SK-N-SH (cell line): ENCODE data around the gene SRGAP3. TPM values are rescaled to one million over a fixed set of nuclear protein-coding genes. Genes with fewer than 3 reads are reported as not detected.

Source experiments
- CTCF ChIA-PET: fragments of 300-600, 350-600 bp; formaldehyde crosslinking; extraction: SDS; loops from one replicate; lab custom pipeline; 2021; lab: Yijun Ruan, JAX
- POLR2A ChIA-PET: fragments of 350-600 bp; sonication (Branson Sonifier 250); formaldehyde crosslinking; extraction: SDS; loops from one replicate; lab custom pipeline; 2020; ENCODE audit warnings: antibody characterized with exemption, inconsistent platforms; lab: Yijun Ruan, JAX
- DNase-seq: peaks from one replicate; pipeline ENCODE4 v3.0.0; 2012
- H2AFZ ChIP-seq: fragments of 200-600 bp; sonication (generic); 2 replicates; pipeline ENCODE4 v1.8.1; 2016; ENCODE audit warnings: antibody characterized with exemption, mild to moderate bottlenecking, low read depth
- H3F3A ChIP-seq: fragments of 200-600 bp; sonication (generic); replicated peaks from 2 replicates; pipeline ENCODE3; 2016; ENCODE audit warnings: antibody characterized with exemption, mild to moderate bottlenecking; ENCODE audit not compliant: insufficient read depth
- H3K27ac ChIP-seq, 2 experiments: fragments of 200-500 bp in 1 of 2; fragments of 200-600 bp in 1 of 2; sonication (Bioruptor generic) in 1 of 2; sonication (generic), shearing (Covaris generic) in 1 of 2; 2 replicates each; pipeline versions ENCODE4 v1.5.1 to v1.6.1; 2014 to 2016; ENCODE audit warnings: low read depth in 2 of 2, inconsistent platforms in 1 of 2, low read length in 1 of 2, mild to moderate bottlenecking in 1 of 2, mixed read lengths in 1 of 2
- H3K27me3 ChIP-seq: fragments of 200-600 bp; sonication (generic), shearing (Covaris generic); 2 replicates; pipeline ENCODE4 v1.6.1; 2016; ENCODE audit warnings: mixed run types; ENCODE audit not compliant: insufficient read depth
- H3K36me3 ChIP-seq, 2 experiments: fragments of 200-500 bp in 1 of 2; fragments of 200-600 bp in 1 of 2; sonication (Bioruptor generic) in 1 of 2; sonication (generic) in 1 of 2; replicated peaks in 1 of 2; 2 replicates each; pipeline versions ENCODE3 to v1.5.1; 2014 to 2016; ENCODE audit warnings: low read length in 1 of 2, mild to moderate bottlenecking in 1 of 2; ENCODE audit not compliant: insufficient read depth in 2 of 2, control insufficient read depth in 1 of 2
- H3K4me1 ChIP-seq, 2 experiments: fragments of 200-500 bp in 1 of 2; fragments of 200-600 bp in 1 of 2; sonication (Bioruptor generic) in 1 of 2; sonication (generic), shearing (Covaris generic) in 1 of 2; 2 replicates each; pipeline versions ENCODE4 v1.5.1 to v1.6.1; 2014 to 2016; ENCODE audit warnings: low read depth in 1 of 2, low read length in 1 of 2, mixed run types in 1 of 2; ENCODE audit not compliant: insufficient read depth in 2 of 2, control insufficient read depth in 1 of 2
- H3K4me2 ChIP-seq: fragments of 200-600 bp; sonication (generic), shearing (Covaris generic); 2 replicates; pipeline ENCODE4 v1.6.1; 2017; ENCODE audit warnings: mixed run types
- H3K4me3 ChIP-seq, 2 experiments: fragments of 200-500 bp in 1 of 2; fragments of 200-600 bp in 1 of 2; sonication (Bioruptor generic) in 1 of 2; sonication (generic), shearing (Covaris generic) in 1 of 2; 2 replicates each; pipeline versions ENCODE4 v1.5.1 to v1.8.1; 2014 to 2016; ENCODE audit warnings: low read depth in 2 of 2, inconsistent platforms in 1 of 2, low read length in 1 of 2, mild to moderate bottlenecking in 1 of 2, mixed read lengths in 1 of 2, moderate library complexity in 1 of 2
- H3K79me2 ChIP-seq: fragments of 200-600 bp; sonication (generic); 2 replicates; pipeline ENCODE4 v1.8.1; 2017; ENCODE audit warnings: mild to moderate bottlenecking; ENCODE audit not compliant: insufficient read depth
- H3K9ac ChIP-seq: fragments of 200-600 bp; sonication (generic); 2 replicates; pipeline ENCODE4 v1.6.1; 2017; ENCODE audit warnings: mixed run types
- H3K9me2 ChIP-seq: fragments of 200-600 bp; sonication (generic); 2 replicates; pipeline ENCODE4 v1.6.1; 2017; ENCODE audit warnings: mixed run types
- H3K9me3 ChIP-seq: fragments of 200-600 bp; sonication (generic); 2 replicates; pipeline ENCODE4 v1.6.1; 2017; ENCODE audit warnings: mixed run types, mild to moderate bottlenecking, moderate library complexity
- H4K20me1 ChIP-seq: fragments of 200-600 bp; sonication (generic); 2 replicates; pipeline ENCODE4 v1.6.1; 2017; ENCODE audit warnings: mild to moderate bottlenecking, mixed run types; ENCODE audit not compliant: insufficient read depth
- CHD2 ChIP-seq: fragments of 150-350 bp; IDR thresholded peaks from 2 replicates; pipeline ENCODE4 v1.6.1; 2018; ENCODE audit warnings: low read length; ENCODE audit not compliant: partially characterized antibody
- ELF1 ChIP-seq: IDR thresholded peaks from 2 replicates; pipeline ENCODE4 v1.4.0; 2012
- FOSL2 ChIP-seq: IDR thresholded peaks from 2 replicates; pipeline ENCODE4 v1.4.0; 2012; ENCODE audit warnings: low read depth, mild to moderate bottlenecking, moderate library complexity, borderline replicate concordance
- FOXJ3 ChIP-seq: sonication (generic); formaldehyde crosslinking; IDR thresholded peaks from 2 replicates; pipeline ENCODE4 v1.5.1; 2020; ENCODE audit warnings: mild to moderate bottlenecking, missing genetic modification reagents
- FOXM1 ChIP-seq: IDR thresholded peaks from 2 replicates; pipeline ENCODE4 v1.4.0; 2012; ENCODE audit warnings: low read depth, mild to moderate bottlenecking
- GABPA ChIP-seq: IDR thresholded peaks from 2 replicates; pipeline ENCODE4 v1.4.0; 2012; ENCODE audit warnings: low read depth, mild to moderate bottlenecking
- MAX ChIP-seq: IDR thresholded peaks from 2 replicates; pipeline ENCODE4 v1.4.0; 2012; ENCODE audit warnings: low read depth
- MEF2A ChIP-seq: IDR thresholded peaks from 2 replicates; pipeline ENCODE4 v1.4.0; 2012; ENCODE audit warnings: low read depth, borderline replicate concordance
- NFIC ChIP-seq: IDR thresholded peaks from 2 replicates; pipeline ENCODE4 v1.4.0; 2012; ENCODE audit warnings: borderline replicate concordance
- NRF1 ChIP-seq: IDR thresholded peaks from 2 replicates; pipeline ENCODE4 v1.6.1; 2012; ENCODE audit warnings: low read depth, mild to moderate bottlenecking, low read length
- POLR2AphosphoS5 ChIP-seq: IDR thresholded peaks from 2 replicates; pipeline ENCODE4 v1.6.1; 2012; ENCODE audit warnings: low read depth, low read length
- RCOR1 ChIP-seq: fragments of 150-350 bp; IDR thresholded peaks from 2 replicates; pipeline ENCODE4 v1.6.1; 2017; ENCODE audit warnings: antibody characterized with exemption, low read length
- RFX5 ChIP-seq: IDR thresholded peaks from 2 replicates; pipeline ENCODE4 v1.6.1; 2012; ENCODE audit warnings: mild to moderate bottlenecking, improper control_type of control experiment, low read length
- RXRA ChIP-seq: IDR thresholded peaks from 2 replicates; pipeline ENCODE4 v1.4.0; 2012; ENCODE audit warnings: low read depth, mild to moderate bottlenecking, borderline replicate concordance
- SIN3A ChIP-seq: IDR thresholded peaks from 2 replicates; pipeline ENCODE4 v1.6.1; 2012; ENCODE audit warnings: low read depth, mild to moderate bottlenecking, low read length, moderate library complexity, borderline replicate concordance
- SMC3 ChIP-seq: IDR thresholded peaks from 2 replicates; pipeline ENCODE4 v1.6.1; 2012; ENCODE audit warnings: low read depth, low read length, improper control_type of control experiment
- TAF1 ChIP-seq: IDR thresholded peaks from 2 replicates; pipeline ENCODE4 v1.6.1; 2012; ENCODE audit warnings: low read depth, mild to moderate bottlenecking, low read length, moderate library complexity, borderline replicate concordance
- TCF12 ChIP-seq: IDR thresholded peaks from 2 replicates; pipeline ENCODE4 v1.4.0; 2012
- USF1 ChIP-seq: IDR thresholded peaks from 2 replicates; pipeline ENCODE4 v1.4.0; 2012; ENCODE audit warnings: low read depth, borderline replicate concordance
- WGBS: methylation state at CpG from one replicate; pipeline ENCODE4 v1.1.6; 2017; ENCODE audit warnings: low lambda C conversion rate; 5-methylcytosine and 5-hydroxymethylcytosine counted together
- polyA plus RNA-seq, 3 experiments: library from polyadenylated mRNA; depleted of rRNA; stranded (reverse); fragments of >200 nt; gene quantifications; 2 replicates each; pipeline ENCODE4 v1.2.3, GENCODE V29; 2012
- TF ChIP-seq, protein P1 (sequence below): IDR thresholded peaks from 2 replicates; pipeline ENCODE4 v1.4.0; 2012; ENCODE audit warnings: low read depth, borderline replicate concordance
- TF ChIP-seq, protein P2 (sequence below): fragments of 200-600 bp; sonication (generic); IDR thresholded peaks from 2 replicates; pipeline ENCODE4 v1.6.1; 2017; ENCODE audit warnings: antibody characterized with exemption, mild to moderate bottlenecking, moderate library complexity
- TF ChIP-seq, protein P3 (sequence below): fragments of 150-350 bp; IDR thresholded peaks from 2 replicates; pipeline ENCODE4 v1.6.1; 2016; ENCODE audit warnings: mild to moderate bottlenecking, low read depth, low read length

The SRGAP3 gene
- polyA plus RNA-seq, 1 of the 3 experiments (the other 2 are of a cell fraction): 2.8 TPM

DNA sequence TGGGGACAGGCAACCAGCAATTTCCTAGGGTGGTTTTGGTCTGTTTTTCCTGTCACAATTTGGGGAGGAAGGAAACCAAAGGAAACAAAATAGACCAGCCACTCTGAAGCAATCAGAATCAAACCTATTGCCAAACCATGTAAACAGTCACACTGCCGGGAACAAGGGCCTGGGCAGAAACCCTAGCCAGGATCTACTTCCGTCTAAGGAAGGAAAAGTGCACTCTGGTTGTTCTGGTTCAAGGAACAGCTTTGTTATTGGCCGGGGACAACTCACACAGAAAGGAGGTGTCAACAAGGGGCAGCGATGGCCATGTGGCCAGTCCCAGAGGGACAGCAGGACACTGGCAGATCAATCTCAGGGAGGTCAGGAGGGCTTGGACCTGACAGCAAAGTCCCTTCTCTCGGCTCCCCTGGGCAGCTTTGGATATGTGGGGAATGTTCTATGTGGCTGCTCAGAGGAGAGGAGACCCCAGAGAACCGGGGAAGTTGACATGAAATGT lies 268.6 kb downstream of the SRGAP3 start:
- no peak for DNase-seq
- Histone ChIP-seq H3K4me3 (no peak overlapping the region), H2AFZ (no peak overlapping the region), H3K27ac (no peak overlapping the region), H3K4me2 (no peak overlapping the region), H3K27me3 (no peaks in the 10 kb centered on the region), H3K36me3 (no peaks in the 10 kb centered on the region), H3F3A (no peaks in the 10 kb centered on the region), H3K79me2 (no peaks in the 10 kb centered on the region), H3K9me2 (no peaks in the 10 kb centered on the region), H4K20me1 (no peaks in the 10 kb centered on the region), H3K9ac (no peak overlapping the region), H3K9me3 (no peaks in the 10 kb centered on the region), H3K4me1 (peaks cover 0 to 2% of the 10 kb centered on the region in 2 experiments; a peak in 1 of 4 replicates)
- CTCF ChIA-PET: interaction anchor here (0.8 to 12.9 kb wide), 5 partner anchors 9 to 322 kb away, joined by 3 to 151 read pairs (median 12); partner anchors contain the start of gene OXTR
- POLR2A ChIA-PET: no interaction called here
- TF ChIP-seq NRF1: no peak
- TF ChIP-seq POLR2AphosphoS5: no peak
- no peak for TF ChIP-seq GABPA
- no peak for TF ChIP-seq RCOR1
- TF ChIP-seq USF1: no peak
- no peak for TF ChIP-seq FOXM1
- TF ChIP-seq ELF1: no peak
- no peak for TF ChIP-seq RFX5
- TF ChIP-seq FOXJ3 (CRISPR knock-in tag): no peak
- no peak for TF ChIP-seq FOSL2
- no peak for TF ChIP-seq NFIC
- 47% methylated on average over 5 of the region's 6 CpGs for WGBS

DNA sequence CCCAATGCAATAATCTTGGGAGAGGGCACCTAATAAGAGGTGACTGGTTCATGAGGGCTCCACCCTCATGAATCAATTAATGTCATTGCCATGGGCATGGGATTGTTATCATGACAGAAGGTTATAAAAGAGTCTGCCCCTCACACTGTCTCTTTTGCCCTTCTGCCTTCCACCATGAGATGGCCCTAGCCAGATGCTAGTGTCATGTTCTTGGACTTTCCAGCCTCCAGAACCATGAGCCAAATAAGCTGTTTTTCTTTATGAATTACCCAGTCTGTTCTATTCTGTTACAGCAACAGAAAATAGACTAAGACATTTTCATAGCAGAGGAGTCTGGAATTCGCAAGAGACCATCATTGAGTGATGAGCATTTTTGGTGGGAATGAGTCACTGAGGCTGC lies 270.2 kb downstream of the SRGAP3 start:
- Histone ChIP-seq H3K9me2 (no peaks in the 10 kb centered on the region), H3K36me3 (no peaks in the 10 kb centered on the region), H3K27ac (no peak overlapping the region), H3K27me3 (no peaks in the 10 kb centered on the region), H3F3A (no peaks in the 10 kb centered on the region), H3K79me2 (no peaks in the 10 kb centered on the region), H3K9me3 (no peaks in the 10 kb centered on the region), H2AFZ (no peak overlapping the region), H3K4me2 (no peak overlapping the region), H3K4me3 (no peak overlapping the region), H3K4me1 (peaks cover 0 to 2% of the 10 kb centered on the region in 2 experiments; a peak in 1 of 4 replicates), H3K9ac (no peak overlapping the region), H4K20me1 (no peaks in the 10 kb centered on the region)
- 63% methylated on average over 1 of the region's 1 CpG for WGBS
- no peak for DNase-seq
- POLR2A ChIA-PET: no interaction called here
- CTCF ChIA-PET: interaction anchor here (3.0 to 12.9 kb wide), 3 partner anchors 8 to 322 kb away, joined by 12 to 151 read pairs (median 31); no protein-coding TSS in a partner anchor
- TF ChIP-seq TAF1 (no peak), SMC3 (no peak), RXRA (no peak), ELF1 (no peak), CHD2 (no peak), USF1 (no peak), FOXJ3 (CRISPR knock-in tag) (no peak), SIN3A (no peak), RCOR1 (no peak), MEF2A (no peak), MAX (no peak), POLR2AphosphoS5 (no peak), TCF12 (no peak), FOXM1 (no peak)
- TF ChIP-seq, protein P1, sequence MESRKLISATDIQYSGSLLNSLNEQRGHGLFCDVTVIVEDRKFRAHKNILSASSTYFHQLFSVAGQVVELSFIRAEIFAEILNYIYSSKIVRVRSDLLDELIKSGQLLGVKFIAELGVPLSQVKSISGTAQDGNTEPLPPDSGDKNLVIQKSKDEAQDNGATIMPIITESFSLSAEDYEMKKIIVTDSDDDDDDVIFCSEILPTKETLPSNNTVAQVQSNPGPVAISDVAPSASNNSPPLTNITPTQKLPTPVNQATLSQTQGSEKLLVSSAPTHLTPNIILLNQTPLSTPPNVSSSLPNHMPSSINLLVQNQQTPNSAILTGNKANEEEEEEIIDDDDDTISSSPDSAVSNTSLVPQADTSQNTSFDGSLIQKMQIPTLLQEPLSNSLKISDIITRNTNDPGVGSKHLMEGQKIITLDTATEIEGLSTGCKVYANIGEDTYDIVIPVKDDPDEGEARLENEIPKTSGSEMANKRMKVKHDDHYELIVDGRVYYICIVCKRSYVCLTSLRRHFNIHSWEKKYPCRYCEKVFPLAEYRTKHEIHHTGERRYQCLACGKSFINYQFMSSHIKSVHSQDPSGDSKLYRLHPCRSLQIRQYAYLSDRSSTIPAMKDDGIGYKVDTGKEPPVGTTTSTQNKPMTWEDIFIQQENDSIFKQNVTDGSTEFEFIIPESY: no peak
- TF ChIP-seq, protein P2, sequence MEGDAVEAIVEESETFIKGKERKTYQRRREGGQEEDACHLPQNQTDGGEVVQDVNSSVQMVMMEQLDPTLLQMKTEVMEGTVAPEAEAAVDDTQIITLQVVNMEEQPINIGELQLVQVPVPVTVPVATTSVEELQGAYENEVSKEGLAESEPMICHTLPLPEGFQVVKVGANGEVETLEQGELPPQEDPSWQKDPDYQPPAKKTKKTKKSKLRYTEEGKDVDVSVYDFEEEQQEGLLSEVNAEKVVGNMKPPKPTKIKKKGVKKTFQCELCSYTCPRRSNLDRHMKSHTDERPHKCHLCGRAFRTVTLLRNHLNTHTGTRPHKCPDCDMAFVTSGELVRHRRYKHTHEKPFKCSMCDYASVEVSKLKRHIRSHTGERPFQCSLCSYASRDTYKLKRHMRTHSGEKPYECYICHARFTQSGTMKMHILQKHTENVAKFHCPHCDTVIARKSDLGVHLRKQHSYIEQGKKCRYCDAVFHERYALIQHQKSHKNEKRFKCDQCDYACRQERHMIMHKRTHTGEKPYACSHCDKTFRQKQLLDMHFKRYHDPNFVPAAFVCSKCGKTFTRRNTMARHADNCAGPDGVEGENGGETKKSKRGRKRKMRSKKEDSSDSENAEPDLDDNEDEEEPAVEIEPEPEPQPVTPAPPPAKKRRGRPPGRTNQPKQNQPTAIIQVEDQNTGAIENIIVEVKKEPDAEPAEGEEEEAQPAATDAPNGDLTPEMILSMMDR: no peak
- TF ChIP-seq, protein P3, sequence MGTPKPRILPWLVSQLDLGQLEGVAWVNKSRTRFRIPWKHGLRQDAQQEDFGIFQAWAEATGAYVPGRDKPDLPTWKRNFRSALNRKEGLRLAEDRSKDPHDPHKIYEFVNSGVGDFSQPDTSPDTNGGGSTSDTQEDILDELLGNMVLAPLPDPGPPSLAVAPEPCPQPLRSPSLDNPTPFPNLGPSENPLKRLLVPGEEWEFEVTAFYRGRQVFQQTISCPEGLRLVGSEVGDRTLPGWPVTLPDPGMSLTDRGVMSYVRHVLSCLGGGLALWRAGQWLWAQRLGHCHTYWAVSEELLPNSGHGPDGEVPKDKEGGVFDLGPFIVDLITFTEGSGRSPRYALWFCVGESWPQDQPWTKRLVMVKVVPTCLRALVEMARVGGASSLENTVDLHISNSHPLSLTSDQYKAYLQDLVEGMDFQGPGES: no peak
